Fibroblast of lung (primary cell): Measurements from ENCODE around the gene MRPL55. TPM values are rescaled to one million over a fixed set of nuclear protein-coding genes. Genes with fewer than 3 reads are reported as not detected.

Source experiments
- DNase-seq, 2 donors: peaks; one replicate each; pipeline versions ENCODE4 v3.0.0 to v3.0.0-alpha.2; 2010; ENCODE audit warnings: low read depth in 2 of 2
- H2AFZ ChIP-seq: 2 replicates; pipeline ENCODE4 v1.5.1; 2012; ENCODE audit warnings: low read length, control low read depth, inconsistent platforms
- H3K27ac ChIP-seq: 2 replicates; pipeline ENCODE4 v1.5.1; 2011; ENCODE audit warnings: low read length, control low read depth; ENCODE audit not compliant: insufficient read depth
- H3K27me3 ChIP-seq: 2 replicates; pipeline ENCODE4 v1.5.1; 2011; ENCODE audit warnings: mild to moderate bottlenecking, low read length; ENCODE audit not compliant: control insufficient read depth, insufficient read depth
- H3K36me3 ChIP-seq: 2 replicates; pipeline ENCODE4 v1.5.1; 2011; ENCODE audit warnings: low read length; ENCODE audit not compliant: control insufficient read depth, insufficient read depth
- H3K4me1 ChIP-seq: 2 replicates; pipeline ENCODE4 v1.5.1; 2011; ENCODE audit warnings: low read length; ENCODE audit not compliant: control insufficient read depth, insufficient read depth; ENCODE audit errors: extremely low read depth
- H3K4me2 ChIP-seq: 2 replicates; pipeline ENCODE4 v1.5.1; 2011; ENCODE audit warnings: low read length, control low read depth; ENCODE audit not compliant: insufficient read depth; ENCODE audit errors: extremely low read depth
- H3K4me3 ChIP-seq, 4 experiments: fragments of 200-600 bp in 1 of 4; sonication (generic) in 1 of 4; replicated peaks in 1 of 4; 2 replicates each; pipeline ENCODE4 v1.5.1; 2011 to 2016; ENCODE audit warnings: low read length in 4 of 4, low read depth in 3 of 4, mild to moderate bottlenecking in 3 of 4, control low read depth in 2 of 4, inconsistent platforms in 1 of 4, mixed read lengths in 1 of 4; ENCODE audit not compliant: insufficient read depth in 1 of 4; ENCODE audit errors: control extremely low read depth in 1 of 4
- H3K79me2 ChIP-seq: 2 replicates; pipeline ENCODE4 v1.5.1; 2012; ENCODE audit warnings: mild to moderate bottlenecking, low read length, inconsistent platforms; ENCODE audit not compliant: control insufficient read depth, insufficient read depth
- H3K9ac ChIP-seq: 2 replicates; pipeline ENCODE4 v1.5.1; 2011; ENCODE audit warnings: mild to moderate bottlenecking, low read length, control low read depth; ENCODE audit not compliant: insufficient read depth
- H3K9me3 ChIP-seq: 2 replicates; pipeline ENCODE4 v1.5.1; 2012; ENCODE audit warnings: low read depth, low read length; ENCODE audit not compliant: control insufficient read depth, insufficient read depth
- H4K20me1 ChIP-seq: 2 replicates; pipeline ENCODE4 v1.5.1; 2011; ENCODE audit warnings: low read length; ENCODE audit not compliant: control insufficient read depth, insufficient read depth; ENCODE audit errors: extremely low read depth
- CTCF ChIP-seq, 2 donors: IDR thresholded peaks in 1 of 2; conservative IDR thresholded peaks in 1 of 2; 1 replicate in 1 of 2; 2 replicates in 1 of 2; pipeline ENCODE4 v1.5.1; 2011 to 2012; ENCODE audit warnings: low read length in 2 of 2, control low read depth in 1 of 2, inconsistent platforms in 1 of 2, low read depth in 1 of 2, mild to moderate bottlenecking in 1 of 2
- EZH2 ChIP-seq: IDR thresholded peaks from 2 replicates; pipeline ENCODE4 v1.5.1; 2012; ENCODE audit warnings: low read length, control low read depth, mild to moderate bottlenecking; ENCODE audit errors: missing control alignments
- polyA plus RNA-seq, 2 donors: library from polyadenylated mRNA; depleted of rRNA in 1 of 2; stranded (reverse) in 1 of 2; unstranded in 1 of 2; fragments of >200 nt; gene quantifications; 2 replicates each; pipeline ENCODE4 v1.2.1, GENCODE V29; 2011 to 2012; ENCODE audit warnings: missing spikeins in 1 of 2
- total RNA-seq: library from RNA; depleted of rRNA; stranded (reverse); fragments of >200 nt; gene quantifications from 2 replicates; pipeline ENCODE4 v1.2.1, GENCODE V29; 2014

The MRPL55 gene
- total and polyA plus RNA-seq, 2 donors (not counting 1 experiment from before 2014, with no cell fraction given), result 39.5 to 51.7 TPM

- peak overlapping the region; percentile 24 to 49 (median 31) for H3K4me3 ChIP-seq
Measured at GRCh38 chr1:228150120-228150460, 41.0 kb upstream of the MRPL55 start.

DNA sequence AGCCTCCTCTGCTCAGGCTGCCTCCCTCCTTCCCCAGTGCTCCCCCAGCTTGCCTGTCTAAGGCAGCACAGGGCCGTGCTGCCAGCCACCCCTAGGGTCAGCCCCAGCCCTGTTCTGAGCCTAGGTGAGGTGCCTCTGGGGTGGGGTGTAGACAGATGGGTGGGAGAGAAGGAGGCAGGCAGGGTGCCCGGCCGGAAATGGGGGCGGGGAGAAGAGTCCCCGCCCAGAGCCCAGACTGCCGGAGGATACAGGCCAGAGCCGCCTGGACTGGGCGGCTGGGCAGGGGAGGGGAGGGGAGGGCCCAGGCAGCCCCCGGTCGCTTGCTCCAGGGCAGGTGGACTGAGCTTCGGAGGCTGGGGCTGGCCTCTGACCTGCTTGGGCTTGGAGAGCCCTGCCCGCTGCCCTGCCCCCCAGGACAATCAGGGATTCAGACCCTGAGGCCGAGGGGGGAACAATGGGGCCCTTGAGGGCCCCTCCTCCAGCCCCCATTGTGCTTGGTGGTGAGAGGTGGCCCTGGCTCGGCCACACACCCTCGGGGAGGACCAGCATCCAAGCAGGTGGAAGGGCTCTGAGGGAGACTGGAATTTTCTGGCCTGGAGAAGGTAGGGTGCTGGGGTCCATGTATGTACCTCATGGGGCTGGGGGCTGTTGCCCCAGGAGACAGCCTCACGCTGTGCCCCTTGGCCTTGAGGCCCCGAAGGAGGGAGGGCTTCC, 40.5 kb upstream of the MRPL55 start, which contains the start of gene GJC2:
Gene GJC2, plus strand, starts transcription at position 525 of the 714 bp plus-strand sequence. CDS start 7,829 bp downstream, outside the sequence.
- Histone ChIP-seq H3K9ac (peak within 1 kb of the TSS; percentile 44), H3K79me2 (peaks cover 43% of the 10 kb centered on the region), H3K4me1 (peaks cover 34% of the 10 kb centered on the region), H3K36me3 (peaks cover 16% of the 10 kb centered on the region), H3K27ac (peak within 1 kb of the TSS; percentile 78), H4K20me1 (no peaks in the 10 kb centered on the region), H3K4me2 (peak within 1 kb of the TSS; percentile 56), H3K9me3 (no peaks in the 10 kb centered on the region), H2AFZ (no peak within 1 kb of the TSS), H3K27me3 (no peaks in the 10 kb centered on the region), H3K4me3 (peak within 1 kb of the TSS; percentile 24 to 49 (median 31))
- TF ChIP-seq CTCF (conservative IDR thresholded peaks at IDR 0.05 in 1 of 2, IDR thresholded peaks at IDR 0.05 in 1 of 2; ENCODE audit: low read depth in 1 of 2, low read length in 2 of 2) (no peak), EZH2 (no peak)
- DNase-seq, result peak in 1 of 2 donors; percentile 33

More at GRCh38 chr1:228150120-228150460, 41.0 kb upstream of the MRPL55 start:
- H3K27ac ChIP-seq, result peak overlapping the region; percentile 78
- H3K4me2 ChIP-seq, result peak overlapping the region; percentile 56
- no peaks in the 10 kb centered on the region for H3K27me3 ChIP-seq
- no peak for DNase-seq
- TF ChIP-seq EZH2, result no peak
- TF ChIP-seq CTCF (conservative IDR thresholded peaks at IDR 0.05 in 1 of 2, IDR thresholded peaks at IDR 0.05 in 1 of 2; ENCODE audit: low read depth in 1 of 2, low read length in 2 of 2), result no peak
- H3K9ac ChIP-seq, result no peak overlapping the region
- H3K4me1 ChIP-seq, result peaks cover 34% of the 10 kb centered on the region
- no peaks in the 10 kb centered on the region for H3K9me3 ChIP-seq
- H3K36me3 ChIP-seq, result peaks cover 16% of the 10 kb centered on the region
- no peak overlapping the region for H2AFZ ChIP-seq
- H3K79me2 ChIP-seq, result peaks cover 37% of the 10 kb centered on the region
- no peaks in the 10 kb centered on the region for H4K20me1 ChIP-seq

DNA sequence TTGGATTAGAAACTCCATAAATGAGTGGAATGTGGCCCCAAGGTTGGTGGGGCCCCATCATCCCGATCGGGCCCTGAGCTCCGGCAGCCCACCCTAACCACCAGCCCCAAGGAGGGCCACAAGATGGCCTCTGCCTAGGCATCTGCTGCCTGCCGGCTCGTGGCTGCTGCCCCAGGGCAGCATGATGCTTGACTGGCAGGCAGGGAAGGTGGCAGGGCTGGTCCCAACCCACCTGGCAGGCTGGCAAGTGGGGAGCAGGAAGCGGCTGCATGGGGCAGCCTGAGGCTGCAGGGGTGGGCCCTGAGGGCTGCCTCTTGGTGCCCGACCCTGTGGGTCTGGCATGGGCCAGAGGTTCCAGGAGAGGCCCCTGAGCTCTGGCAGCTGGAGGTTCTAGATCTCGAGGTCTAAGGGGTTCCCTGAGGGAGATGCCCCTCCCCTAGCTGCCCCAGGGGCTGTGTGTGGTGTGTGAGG, 39.9 kb upstream of the MRPL55 start:
- peak overlapping the region; percentile 65 for H3K27ac ChIP-seq
- no peak overlapping the region for H3K4me3 ChIP-seq
- no peaks in the 10 kb centered on the region for H3K9me3 ChIP-seq
- H3K4me2 ChIP-seq, result peak overlapping the region; percentile 25
- H3K79me2 ChIP-seq, result peaks cover 48% of the 10 kb centered on the region
- H3K4me1 ChIP-seq, result peaks cover 34% of the 10 kb centered on the region
- no peaks in the 10 kb centered on the region for H4K20me1 ChIP-seq
- H3K27me3 ChIP-seq, result no peaks in the 10 kb centered on the region
- H2AFZ ChIP-seq, result no peak overlapping the region
- peaks cover 16% of the 10 kb centered on the region for H3K36me3 ChIP-seq
- TF ChIP-seq EZH2 (no peak), CTCF (conservative IDR thresholded peaks at IDR 0.05 in 1 of 2, IDR thresholded peaks at IDR 0.05 in 1 of 2; ENCODE audit: low read depth in 1 of 2, low read length in 2 of 2) (no peak)
- peak overlapping the region; percentile 44 for H3K9ac ChIP-seq
- DNase-seq, result no peak
